Epithelial cell of proximal tubule (primary cell): ENCODE results near the gene ZBTB49. TPM values are rescaled to one million over a fixed set of nuclear protein-coding genes. Genes with fewer than 3 reads are reported as not detected.

ENCODE experiments used
- DNase-seq: peaks from one replicate; pipeline ENCODE4 v3.0.0-alpha.2; 2011; ENCODE audit warnings: low read depth
- H3K4me3 ChIP-seq: 2 replicates; pipeline ENCODE4 v1.5.1; 2011; ENCODE audit warnings: low read depth, mild to moderate bottlenecking, low read length
- CTCF ChIP-seq: conservative IDR thresholded peaks from 2 replicates; pipeline ENCODE4 v1.5.1; 2012; ENCODE audit warnings: low read depth, mild to moderate bottlenecking, low read length
- total RNA-seq: library from RNA; depleted of rRNA; stranded (reverse); fragments of >200 nt; gene quantifications from 2 replicates; pipeline ENCODE4 v1.2.3, GENCODE V29; 2015

The ZBTB49 gene
- total RNA-seq, 1 donor from 2014 or later: 1.2 TPM

GRCh38 chr4:4368809-4369580 lies 78.9 kb downstream of the ZBTB49 start:
- TF ChIP-seq CTCF: no peak

More at GRCh38 chr4:4368809-4369580, 78.9 kb downstream of the ZBTB49 start:
- no peak overlapping the region for H3K4me3 ChIP-seq
- no peak for DNase-seq

Other genes with a start within 250 kb of the ZBTB49 start
- not detected in 2 replicates for gene OTOP1, start 63.3 kb upstream of the ZBTB49 start, total RNA-seq
- gene TMEM128, start 42.0 kb upstream of the ZBTB49 start, total RNA-seq: 20.8 and 32.8 TPM in 2 replicates
- 35.1 and 51.6 TPM in 2 replicates for gene LYAR, start 97 bp upstream of the ZBTB49 start, total RNA-seq
- 1.6 and 3.2 TPM in 2 replicates for gene NSG1, start 96.9 kb downstream of the ZBTB49 start, total RNA-seq